HG02763 (cell line): ENCODE results near the gene ATXN1.
"Not testable (repeated sequence)": the region's sequence is repeated elsewhere in the genome, so short reads cannot be mapped to it uniquely, and the experiment has no call there.

Source experiments
- ATAC-seq: cut with Tn5 transposase; IDR thresholded peaks from one replicate; pipeline ENCODE4 v1.9.1; 2021; ENCODE audit warnings: mild to moderate bottlenecking, moderate library complexity; ENCODE audit not compliant: unreplicated experiment

The ATXN1 gene

DNA sequence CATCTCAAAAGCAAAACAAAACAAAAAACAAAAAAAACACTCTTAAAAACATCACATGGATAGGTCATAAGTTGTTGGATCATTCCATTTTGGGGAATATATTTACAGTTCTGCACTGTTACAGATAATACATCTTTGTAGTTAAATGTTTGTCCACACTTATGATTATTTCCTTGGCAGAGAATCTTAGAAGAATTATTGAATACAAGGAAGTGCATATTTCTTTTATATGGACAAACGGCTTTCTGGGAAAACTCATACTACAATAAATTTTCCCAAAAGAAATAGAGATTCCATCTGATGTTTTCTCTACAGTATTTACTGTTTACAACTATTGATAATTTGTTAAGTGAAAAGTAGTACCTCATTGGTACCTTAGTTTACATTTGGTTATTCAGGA lies 489.1 kb downstream of the ATXN1 start:
- ATAC-seq: no peak

DNA sequence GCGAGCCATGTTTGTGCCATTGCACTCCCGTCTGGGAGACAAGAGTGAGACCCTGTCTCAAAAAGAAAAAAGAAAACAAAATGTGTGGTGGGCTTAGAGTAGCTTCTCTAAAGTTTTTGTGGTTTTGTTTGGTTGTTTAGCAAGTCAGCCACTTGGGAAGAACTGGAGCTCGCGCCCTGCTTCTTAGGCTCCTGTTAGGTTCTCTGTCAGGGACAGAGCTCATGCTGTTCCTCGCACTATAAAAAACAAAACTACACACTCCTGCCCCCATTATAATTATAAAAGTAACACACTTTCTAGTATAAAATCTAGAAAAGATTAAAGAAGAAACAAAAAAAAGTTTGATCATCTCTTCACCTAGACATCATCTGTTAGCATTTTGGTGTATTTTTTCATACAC lies 489.8 kb downstream of the ATXN1 start:
- ATAC-seq: no peak

DNA sequence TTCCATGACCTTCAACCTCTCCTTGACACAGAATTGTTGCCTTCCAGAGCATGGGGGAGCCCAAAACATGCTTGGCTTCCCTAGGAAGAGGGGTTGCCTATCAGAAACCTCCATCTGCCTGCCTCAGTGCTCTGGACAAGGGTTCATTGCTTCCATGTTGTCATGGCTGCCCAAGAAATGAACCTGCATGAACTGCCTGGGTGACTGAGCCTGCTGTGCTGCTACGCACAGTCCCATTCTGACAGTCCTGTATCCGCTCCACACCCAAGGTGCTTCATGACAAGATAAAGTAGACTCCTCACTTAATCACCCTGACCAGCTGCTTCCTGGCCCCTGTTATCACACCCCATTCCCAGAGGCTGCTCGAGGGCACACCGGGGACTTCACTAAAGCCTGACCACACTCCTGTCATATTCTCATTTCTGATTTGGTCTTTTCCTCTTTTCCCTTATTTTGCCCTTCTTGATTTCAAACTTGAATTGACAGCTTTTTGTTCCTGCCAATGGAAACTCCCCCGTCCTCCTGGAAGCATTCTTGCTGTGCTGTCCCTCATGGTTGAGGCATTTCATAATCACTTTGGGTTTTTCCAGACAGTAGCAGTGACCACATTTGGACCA lies 491.0 kb downstream of the ATXN1 start:
- ATAC-seq: no peak

DNA sequence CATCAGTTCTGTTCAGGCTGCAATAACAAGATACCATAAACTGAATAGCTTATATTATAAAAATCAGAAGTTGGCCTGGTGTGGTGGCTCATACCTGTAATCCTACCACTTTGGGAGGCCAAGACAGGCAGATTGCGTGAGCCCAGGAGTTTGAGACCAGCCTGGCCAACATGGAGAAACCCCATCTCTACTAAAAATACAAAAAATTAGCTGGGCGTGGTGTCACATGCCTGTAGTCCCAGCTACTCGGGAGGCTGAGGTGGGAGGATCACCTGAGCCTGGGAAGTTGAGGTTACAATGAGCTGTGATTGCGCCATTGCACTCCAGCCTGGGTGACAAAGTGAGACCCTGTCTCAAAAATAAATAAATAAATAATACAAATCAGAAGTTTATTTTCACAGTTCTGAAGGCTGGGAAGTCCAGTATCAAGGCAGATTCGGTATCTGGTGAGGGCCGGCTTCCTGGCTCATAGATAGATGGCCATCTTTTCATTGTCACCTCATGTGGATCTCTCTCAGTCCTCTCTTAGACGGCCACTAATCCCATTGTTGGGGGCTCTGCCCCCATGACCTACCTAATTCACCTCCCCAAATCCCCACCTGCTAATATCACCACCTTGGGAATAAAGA lies 491.7 kb downstream of the ATXN1 start:
- not testable (repeated sequence) for ATAC-seq

DNA sequence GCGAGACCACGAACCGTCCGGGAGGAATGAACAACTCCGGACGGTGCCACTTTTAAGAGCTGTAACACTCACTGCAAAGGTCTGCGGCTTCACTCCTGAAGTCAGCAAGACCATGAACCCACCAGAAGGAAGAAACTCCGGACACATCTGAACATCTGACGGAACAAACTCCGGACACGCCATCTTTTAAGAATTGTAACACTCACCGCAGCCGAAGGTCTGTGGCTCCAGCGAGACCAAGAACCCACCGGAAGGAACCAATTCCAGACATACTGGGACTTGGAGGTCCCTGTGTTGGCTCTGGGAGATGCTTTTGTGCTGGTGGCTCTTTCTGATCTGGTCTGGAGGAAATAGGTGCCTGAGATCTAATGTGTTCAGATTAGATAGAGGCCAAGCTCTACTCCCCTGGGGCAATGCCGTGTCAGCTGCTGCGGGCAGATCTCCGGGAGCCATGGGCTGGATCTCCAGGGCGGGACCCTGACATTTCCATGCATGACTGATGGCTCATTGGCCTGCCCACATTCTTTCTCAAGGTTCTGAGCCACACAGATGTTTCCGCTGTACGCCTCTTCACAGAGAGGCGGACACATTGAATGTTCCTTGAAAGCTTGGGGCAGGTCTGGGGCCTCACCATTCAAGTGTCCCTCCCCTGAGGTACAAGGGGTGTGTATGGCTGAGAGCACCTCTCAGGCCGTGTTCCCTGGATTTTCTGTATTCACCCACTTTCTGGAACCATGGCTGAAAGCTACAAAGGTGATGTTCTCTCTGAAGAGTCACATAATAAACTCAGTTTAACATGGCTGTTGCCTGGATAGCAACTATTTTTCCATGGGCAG lies 493.6 kb downstream of the ATXN1 start:
- no peak for ATAC-seq

DNA sequence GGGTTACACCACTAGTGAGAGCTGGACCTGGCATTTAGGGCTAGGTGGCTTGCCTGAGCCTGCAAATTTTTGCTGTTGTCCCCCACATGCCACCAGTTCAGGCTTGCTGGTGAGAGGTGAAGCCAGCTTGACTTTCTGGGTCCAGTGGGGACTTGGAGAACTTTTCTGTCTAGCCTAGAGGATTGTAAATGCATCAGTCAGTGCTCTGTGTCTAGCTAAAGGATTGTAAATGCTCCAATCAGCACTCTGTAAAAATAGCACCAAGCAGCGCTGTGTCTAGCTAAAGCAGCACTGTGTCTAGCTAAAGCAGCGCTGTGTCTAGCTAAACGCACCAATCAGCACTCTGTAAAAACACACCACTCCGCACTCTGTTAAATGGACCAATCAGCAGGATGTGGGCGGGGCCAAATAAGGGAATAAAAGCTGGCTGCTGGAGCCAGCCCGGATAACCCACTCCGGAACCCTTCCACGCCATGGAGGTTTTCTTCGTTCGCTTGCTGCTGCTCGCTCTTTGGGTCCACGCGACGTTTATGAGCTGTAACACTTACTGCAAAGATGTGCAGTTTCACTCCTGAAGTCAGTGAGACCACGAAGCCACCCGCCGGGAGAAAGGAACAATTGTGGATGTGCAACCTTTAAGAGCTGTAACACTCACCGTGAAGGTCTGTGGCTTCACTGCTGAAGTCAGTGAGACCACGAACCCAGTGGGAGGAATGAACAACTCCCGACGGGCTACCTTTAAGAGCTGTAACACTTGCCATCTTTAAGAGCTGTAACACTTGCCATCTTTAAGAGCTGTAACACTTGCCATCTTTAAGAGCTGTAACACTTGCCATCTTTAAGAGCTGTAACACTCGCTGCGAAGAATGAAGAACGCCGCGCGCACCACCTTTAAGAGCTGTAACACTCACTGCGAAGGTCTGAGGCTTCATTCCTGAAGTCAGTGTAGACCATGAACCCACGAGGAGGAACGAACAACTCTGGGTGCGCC lies 495.6 kb downstream of the ATXN1 start:
- ATAC-seq: no peak

DNA sequence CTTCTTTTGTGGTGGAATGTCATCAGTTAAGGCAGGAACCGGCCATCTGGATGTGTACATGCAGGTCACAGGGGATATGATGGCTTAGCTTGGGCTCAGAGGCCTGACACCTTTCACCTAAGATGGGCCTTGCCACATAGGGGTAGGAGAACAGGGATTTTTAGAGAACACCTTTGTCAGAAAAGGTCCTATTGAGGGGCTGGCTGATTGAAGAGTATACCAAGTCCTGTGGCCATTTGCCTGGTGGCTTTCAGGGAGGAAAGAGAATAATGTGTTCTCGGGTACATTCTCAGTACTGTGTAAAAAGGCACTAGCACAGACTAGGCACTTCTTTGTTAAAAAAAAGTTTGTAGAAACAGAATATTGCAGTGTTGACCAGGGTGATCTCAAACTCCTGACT lies 496.5 kb downstream of the ATXN1 start:
- ATAC-seq: no peak

DNA sequence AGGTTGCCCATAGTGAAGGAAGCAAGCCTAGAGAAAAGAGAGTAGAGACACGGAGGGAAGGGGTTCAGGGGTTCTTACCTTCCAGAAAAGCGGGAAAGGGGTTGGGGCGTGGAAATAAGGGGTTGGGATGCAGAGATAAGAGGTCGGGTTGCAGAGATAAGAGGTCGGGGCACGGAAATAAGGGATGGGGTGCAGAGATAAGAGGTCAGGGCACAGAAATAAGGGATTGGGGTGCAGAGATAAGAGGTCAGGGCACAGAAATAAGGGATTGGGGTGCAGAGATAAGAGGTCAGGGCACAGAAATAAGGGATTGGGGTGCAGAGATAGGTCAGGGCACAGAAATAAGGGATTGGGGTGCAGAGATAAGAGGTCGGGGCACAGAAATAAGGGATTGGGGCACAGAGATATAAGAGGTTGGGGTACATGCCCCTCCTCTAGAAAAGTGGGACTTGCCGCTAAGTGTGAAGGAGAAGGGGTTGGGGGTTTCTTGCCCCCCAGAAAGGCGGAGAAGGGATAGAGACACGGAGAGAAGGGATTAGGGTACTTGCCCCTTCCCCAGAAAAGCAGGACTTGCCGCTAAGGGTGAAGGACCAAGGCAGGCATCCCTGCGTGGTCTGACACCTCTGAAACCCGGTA lies 497.7 kb downstream of the ATXN1 start:
- ATAC-seq: not testable (repeated sequence)

DNA sequence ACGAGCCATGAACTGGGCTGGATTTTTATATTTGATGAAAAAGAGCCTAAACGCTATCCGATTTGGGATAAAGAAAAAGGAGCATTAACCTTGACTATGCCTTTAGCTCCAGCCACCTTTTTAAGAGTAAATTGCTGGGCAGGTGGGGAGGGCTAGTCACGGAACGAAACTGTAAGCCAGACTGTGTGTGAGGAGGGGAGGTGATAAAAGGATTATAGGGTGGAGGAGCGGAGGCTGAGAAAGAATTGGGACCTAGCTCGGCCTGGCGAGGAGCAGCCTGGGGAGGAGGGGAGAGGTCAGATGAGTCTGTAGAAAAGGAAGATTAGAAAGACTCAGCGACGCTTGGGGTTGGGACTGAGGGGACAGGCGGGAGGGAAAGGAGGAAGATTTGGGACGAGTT lies 498.5 kb downstream of the ATXN1 start:
- ATAC-seq: not testable (repeated sequence)

DNA sequence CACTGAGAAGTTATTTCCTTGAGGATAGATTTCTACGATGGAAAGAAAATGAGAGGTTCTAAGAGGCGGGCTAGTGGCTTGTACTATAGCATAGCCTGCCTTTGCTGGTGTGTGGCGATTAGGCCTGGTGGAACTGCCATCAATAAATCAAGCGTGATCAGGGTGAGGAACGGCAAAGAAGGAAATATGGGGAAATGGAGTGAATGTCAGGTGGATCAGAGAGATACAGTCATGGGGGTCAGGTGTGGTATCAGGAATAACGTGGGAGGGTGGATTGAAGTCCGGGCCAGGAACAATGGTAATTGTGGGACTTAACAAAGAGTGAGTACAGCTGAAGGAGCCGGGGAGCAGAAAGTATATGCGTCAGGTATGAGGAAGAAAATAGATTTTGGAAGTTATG lies 500.7 kb downstream of the ATXN1 start:
- ATAC-seq: not testable (repeated sequence)

DNA sequence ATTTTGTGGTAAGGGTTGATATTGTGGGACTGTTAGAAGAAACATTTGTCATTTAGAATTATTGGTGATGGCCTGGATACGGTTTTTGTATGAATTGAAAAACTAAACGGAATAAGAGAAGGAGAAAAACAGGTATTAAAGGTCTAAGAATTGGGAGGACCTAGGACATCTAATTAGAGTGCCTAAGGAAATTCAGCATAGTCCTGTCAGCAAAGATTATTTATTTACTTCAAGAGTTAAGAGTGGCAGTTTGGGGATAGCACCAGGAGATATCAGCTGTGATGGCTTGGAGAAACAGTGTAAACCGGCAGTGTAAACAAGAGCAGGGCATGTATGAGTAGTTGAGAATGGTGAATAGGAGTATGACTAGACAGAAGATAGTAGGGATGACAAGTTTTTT lies 501.7 kb downstream of the ATXN1 start:
- ATAC-seq: not testable (repeated sequence)

DNA sequence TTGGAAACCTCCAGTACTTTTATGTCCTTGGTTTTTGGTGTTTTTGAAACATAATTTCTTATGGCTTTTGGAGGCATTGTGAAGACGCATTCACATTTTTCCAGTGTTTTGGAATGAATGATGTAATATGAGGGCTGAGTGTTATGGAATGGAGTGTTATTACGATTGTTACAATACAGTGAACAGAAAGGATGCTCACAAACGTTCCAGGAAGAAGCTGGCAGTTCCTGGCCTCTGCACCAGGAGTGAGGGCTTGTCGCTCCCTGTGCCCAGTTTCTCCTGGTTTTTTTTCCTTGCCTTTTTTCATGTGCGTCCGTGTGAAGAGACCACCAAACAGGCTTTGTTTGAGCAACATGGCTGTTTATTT lies 502.6 kb downstream of the ATXN1 start:
- ATAC-seq: no peak

DNA sequence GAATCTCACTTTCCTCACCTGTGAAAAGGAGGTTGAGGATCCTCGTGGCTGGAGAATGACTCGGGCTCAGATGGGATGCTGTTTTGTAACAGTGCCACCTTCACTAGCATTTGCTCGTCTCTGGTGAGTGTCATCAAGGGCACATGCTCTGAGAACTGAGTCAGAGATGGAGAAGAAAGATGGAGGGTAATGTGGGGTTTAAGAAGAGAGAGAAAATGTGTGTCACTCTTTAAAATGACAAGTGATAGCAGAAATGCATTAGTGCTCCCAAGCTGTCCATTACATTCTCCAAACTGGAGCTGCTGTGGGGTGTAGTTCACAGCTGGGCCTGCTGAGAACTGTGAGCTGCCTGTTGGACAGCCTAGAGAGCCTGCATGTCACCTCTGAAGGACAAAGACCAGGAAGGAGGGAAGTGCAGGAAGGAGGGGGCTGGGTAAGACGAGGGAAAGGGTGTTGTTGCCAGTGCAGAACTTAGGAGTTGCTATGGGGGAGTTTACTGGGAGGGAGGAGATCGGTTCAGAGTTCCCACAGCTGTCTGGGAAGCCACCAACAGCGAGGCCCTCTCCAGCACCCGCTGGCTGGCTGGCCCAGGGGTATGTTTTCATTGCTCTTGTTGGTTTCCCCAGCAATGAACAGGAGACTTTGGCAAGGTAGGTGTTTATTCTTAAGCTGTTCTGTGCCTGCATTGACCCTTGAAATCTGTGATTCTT lies 503.1 kb downstream of the ATXN1 start:
- no peak for ATAC-seq

DNA sequence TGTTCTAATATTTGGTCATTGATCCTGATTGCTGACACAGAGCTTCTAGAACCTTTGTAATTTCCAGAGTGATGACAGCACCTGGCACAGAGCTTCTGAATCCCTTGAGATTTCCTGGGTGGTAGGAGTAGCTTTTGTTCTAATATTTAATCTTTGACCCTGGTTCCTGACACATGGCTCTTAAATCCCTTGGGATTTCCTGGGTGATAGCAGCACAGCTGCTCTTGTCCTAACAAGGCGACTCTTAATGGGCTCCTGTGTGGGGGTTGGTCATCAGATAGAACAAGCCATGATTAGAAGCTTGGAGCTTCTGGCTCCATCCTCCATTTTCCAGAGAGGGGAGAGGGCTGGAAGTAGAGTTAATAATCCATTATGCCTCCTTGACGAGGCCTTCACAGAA lies 504.5 kb downstream of the ATXN1 start:
- no peak for ATAC-seq

DNA sequence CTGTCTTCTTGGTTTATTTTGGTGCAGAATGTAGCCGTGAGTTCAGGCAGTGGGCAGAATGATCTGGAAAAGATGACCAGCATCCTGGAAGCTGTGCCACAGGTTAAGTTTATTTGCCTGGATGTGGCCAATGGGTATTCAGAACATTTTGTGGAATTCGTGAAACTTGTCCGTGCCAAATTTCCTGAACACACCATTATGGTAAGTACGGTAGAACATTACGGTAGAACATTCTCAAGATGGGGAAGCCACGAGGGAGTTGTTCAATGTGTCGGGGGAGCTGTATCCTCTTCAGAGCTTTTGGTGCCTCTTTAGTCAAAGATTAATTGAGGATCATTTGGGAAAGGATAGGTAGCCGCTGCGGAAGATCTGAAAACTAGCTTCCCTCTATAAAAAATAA lies 506.7 kb downstream of the ATXN1 start:
- ATAC-seq: no peak

DNA sequence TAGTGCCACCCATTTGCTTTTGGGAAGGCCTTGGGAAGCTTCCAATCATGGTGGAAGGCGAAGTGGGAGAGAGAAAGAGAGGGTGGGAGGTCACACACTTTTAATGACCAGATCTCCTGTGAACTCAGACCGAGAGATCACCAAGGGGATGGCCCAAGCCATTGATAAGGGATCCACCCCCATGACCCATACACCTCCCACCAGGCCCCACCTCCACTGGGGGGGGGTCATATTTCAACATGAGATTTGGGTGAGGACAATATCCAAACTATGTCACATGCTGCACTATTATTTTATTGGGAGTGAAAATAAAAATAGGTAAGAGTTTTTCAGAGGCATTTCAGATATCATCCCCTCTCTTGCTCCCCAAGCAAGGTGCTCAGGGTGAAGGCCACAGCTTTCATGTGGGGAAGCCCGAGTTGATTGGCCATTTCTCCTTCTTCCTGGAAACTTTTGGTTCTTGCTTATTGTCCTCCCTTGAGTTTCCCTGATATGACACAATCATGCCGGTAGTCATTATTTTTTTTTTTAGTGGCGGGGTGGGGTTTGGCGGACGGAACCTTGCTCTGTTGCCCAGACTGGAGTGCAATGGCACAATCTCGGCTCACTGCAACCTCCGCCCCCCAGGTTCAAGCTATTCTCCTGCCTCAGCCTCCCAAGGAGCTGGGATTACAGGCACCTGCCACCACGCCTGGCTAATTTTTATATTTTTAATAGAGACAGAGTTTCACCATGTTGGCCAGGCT lies 507.7 kb downstream of the ATXN1 start:
- ATAC-seq: no peak

DNA sequence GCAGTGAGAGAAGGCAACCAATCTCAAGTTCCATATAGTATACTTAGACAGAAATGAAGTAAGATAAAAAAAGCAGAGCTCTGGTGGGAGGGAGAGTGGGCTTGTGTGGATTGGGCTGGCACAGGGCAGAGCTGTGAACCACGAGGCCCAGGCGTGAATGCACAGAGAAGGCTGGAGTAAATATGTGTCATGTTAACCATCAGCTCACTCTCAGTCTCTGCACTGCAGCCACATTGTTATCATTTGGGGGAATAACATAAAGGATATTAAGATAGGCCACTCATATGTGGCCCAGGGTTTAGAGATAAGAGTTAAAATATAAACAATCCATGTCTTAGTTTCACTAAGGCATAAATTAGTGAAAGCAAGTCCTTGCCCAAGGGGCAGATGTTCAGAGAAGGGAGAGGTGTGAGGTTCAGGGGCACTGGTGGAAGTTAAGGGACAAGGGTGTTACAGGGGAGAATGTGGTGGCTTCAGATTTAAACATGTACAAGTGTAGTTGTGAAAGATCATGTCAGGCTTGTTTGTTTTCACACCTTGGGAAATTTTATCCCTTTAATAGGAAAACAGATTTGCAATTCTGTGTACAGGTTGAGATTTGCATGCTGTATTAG lies 508.5 kb downstream of the ATXN1 start:
- ATAC-seq: no peak

DNA sequence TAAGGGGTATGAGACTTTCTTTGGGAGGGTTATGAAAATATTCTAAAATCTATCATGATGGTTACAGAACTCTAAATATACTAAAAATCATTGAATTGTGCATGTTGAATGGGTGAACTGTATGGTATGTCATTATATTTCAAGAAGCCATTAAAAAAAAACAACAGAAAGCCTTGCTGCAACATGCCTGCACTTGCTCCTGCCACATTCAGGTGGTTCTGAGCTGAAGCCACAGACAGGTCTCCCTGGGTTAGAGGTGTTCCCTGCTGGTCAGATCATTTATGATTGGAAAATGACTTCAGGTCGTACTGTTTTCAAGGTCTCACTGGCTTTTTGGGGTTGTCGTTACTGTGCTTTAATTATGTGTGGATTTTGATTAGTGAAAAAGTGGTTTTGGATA lies 509.6 kb downstream of the ATXN1 start:
- no peak for ATAC-seq

DNA sequence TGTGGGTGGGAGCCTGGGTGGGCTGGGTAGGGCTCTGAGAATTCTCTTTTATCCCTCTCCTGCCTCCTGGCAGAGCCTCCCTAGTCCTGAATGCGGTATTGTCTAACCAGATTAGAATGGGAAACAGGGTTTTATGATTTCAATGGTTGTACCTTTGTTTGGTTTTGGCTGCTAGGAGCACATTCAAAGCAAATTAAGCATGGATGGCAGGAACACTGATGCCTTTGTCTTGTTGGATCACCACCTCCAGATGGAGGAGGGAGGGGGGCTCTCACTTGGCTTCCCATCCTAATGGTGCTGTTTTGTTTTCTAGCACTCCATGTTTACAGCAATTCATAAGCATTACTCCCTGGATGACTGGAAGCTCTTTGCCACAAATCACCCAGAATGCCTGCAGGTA lies 511.3 kb downstream of the ATXN1 start:
- ATAC-seq: no peak
